HepG2 (cell line): ENCODE data around the gene ARMH1. TPM values are rescaled to one million over a fixed set of nuclear protein-coding genes. Genes with fewer than 3 reads are reported as not detected.

Experiments used
- ATF7 ChIP-seq, 2 experiments: fragments of 450-650 bp in 1 of 2; sonication (generic) in 1 of 2; formaldehyde crosslinking in 1 of 2; IDR thresholded peaks; 2 replicates each; pipeline versions ENCODE4 v1.4.0 to v1.6.1; 2016 to 2020; ENCODE audit warnings: antibody characterized with exemption in 1 of 2, mild to moderate bottlenecking in 1 of 2, missing genetic modification reagents in 1 of 2
- FOXP1 ChIP-seq, 2 experiments: fragments of 450-650 bp in 1 of 2; IDR thresholded peaks; 2 replicates each; pipeline ENCODE4 v1.6.1; 2017 to 2018; ENCODE audit warnings: antibody characterized with exemption in 1 of 2
- GRHL1 ChIP-seq: sonication (generic); formaldehyde crosslinking; conservative IDR thresholded peaks from 2 replicates; pipeline ENCODE4 v1.8.0; 2022; ENCODE audit warnings: missing genetic modification reagents
- HINFP ChIP-seq: sonication (generic); formaldehyde crosslinking; IDR thresholded peaks from 2 replicates; pipeline ENCODE4 v1.4.0; 2020; ENCODE audit warnings: low read depth, mild to moderate bottlenecking, missing genetic modification reagents
- KDM5B ChIP-seq: sonication (generic); formaldehyde crosslinking; IDR thresholded peaks from 2 replicates; pipeline ENCODE4 v1.4.0; 2020; ENCODE audit warnings: missing genetic modification reagents, mild to moderate bottlenecking, borderline replicate concordance
- MXD1 ChIP-seq: sonication (generic); formaldehyde crosslinking; IDR thresholded peaks from 2 replicates; pipeline ENCODE4 v1.4.0; 2020; ENCODE audit warnings: mild to moderate bottlenecking, missing genetic modification reagents
- PLSCR1 ChIP-seq: sonication (generic); formaldehyde crosslinking; IDR thresholded peaks from 2 replicates; pipeline ENCODE4 v1.5.0; 2020; ENCODE audit warnings: missing genetic modification reagents, mild to moderate bottlenecking, borderline replicate concordance
- ZNF34 ChIP-seq: sonication (generic); formaldehyde crosslinking; IDR thresholded peaks from 2 replicates; pipeline ENCODE4 v1.4.0; 2020; ENCODE audit warnings: mild to moderate bottlenecking, missing genetic modification reagents, borderline replicate concordance
- ZNF547 ChIP-seq: sonication (generic); formaldehyde crosslinking; IDR thresholded peaks from 2 replicates; pipeline ENCODE4 v1.5.1; 2020; ENCODE audit warnings: mild to moderate bottlenecking, missing genetic modification reagents
- ZNF577 ChIP-seq: sonication (generic); formaldehyde crosslinking; IDR thresholded peaks from 2 replicates; pipeline ENCODE4 v1.4.0; 2020; ENCODE audit warnings: mild to moderate bottlenecking, low read depth, missing genetic modification reagents, borderline replicate concordance
- ZNF790 ChIP-seq: sonication (generic); formaldehyde crosslinking; IDR thresholded peaks from 2 replicates; pipeline ENCODE4 v1.8.0; 2022; ENCODE audit warnings: missing genetic modification reagents, mild to moderate bottlenecking, borderline replicate concordance
- polyA plus RNA-seq, 8 experiments: library from polyadenylated mRNA; depleted of rRNA in 3 of 8; stranded (reverse) in 7 of 8; unstranded in 1 of 8; fragments of >200 nt; fragmentation: Illumina TruSeq in 4 of 8; extraction: Trizol in 4 of 8; gene quantifications; 2 replicates each; pipeline versions ENCODE4 v1.2.1 to v1.2.3, GENCODE V29; 2011 to 2016; ENCODE audit warnings: low read depth in 4 of 8, missing spikeins in 1 of 8, mixed read lengths in 1 of 8; ENCODE audit not compliant: insufficient read depth in 1 of 8
- total RNA-seq, 5 experiments: library from RNA; depleted of rRNA; stranded (reverse); fragments of >200 nt; fragmentation: Illumina TruSeq; extraction: Trizol; gene quantifications; 2 replicates each; pipeline ENCODE4 v1.2.3, GENCODE V29; 2016; ENCODE audit warnings: low read depth in 1 of 5
- TF ChIP-seq, protein P1 (sequence below): sonication (generic); formaldehyde crosslinking; IDR thresholded peaks from 2 replicates; pipeline ENCODE4 v1.9.0; 2021; ENCODE audit warnings: missing genetic modification reagents, borderline replicate concordance
- TF ChIP-seq, protein P2 (sequence below): sonication (generic); formaldehyde crosslinking; IDR thresholded peaks from 2 replicates; pipeline ENCODE4 v1.8.1; 2022; ENCODE audit warnings: mild to moderate bottlenecking, missing genetic modification reagents
- TF ChIP-seq, protein P3 (sequence below): sonication (generic); formaldehyde crosslinking; IDR thresholded peaks from 2 replicates; pipeline ENCODE4; 2020; ENCODE audit warnings: missing genetic modification reagents, mild to moderate bottlenecking, borderline replicate concordance

Gene ARMH1
- total and polyA plus RNA-seq, 2 of the 13 experiments (the other 11 are each of a cell fraction or from before 2014, with no cell fraction given), result 0.69 TPM; not detected in 1

DNA sequence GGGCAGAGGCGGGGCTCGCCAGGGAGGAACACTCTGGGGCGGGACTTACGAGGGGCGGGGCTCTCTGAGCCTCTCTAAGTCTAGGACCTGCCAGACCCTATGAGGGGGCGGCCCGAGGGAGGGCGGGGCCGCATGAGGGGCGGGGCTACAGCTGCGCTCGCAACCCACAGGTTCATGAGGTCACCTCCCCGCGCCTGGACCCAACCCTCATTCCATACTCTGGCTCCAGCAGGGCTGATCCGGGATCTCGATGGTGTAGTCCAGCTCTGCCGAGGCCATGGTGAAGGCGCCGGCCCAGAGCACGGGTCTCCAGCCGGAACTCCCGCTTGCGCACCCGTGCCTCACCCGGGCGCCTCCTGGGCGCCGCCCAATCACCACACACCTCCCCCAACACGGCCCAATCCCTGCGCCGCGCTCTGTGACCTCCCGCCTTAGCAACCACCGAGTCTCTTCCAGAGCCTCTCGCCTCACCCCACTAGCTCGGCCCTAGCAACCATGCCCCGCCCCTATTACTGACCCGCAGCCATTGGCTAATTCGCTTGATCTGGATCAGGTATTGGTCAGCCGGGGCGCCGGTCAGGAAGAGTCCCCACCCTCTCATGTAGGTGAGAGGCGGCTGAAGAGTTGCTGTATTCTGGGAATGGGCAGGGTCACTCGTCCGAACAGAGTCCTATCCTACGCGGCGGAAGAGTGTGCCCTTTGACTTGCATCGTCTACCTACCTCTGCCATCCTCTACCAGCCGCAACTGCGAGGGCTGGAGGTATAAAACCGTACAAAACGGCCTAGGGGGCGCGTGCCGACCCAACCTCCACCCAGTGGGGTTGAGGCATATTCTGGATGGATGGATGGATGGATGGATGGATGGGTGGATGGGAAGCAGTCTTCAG, at the start of gene ARMH1, which contains the start of gene TMEM53 (continued):
- TF ChIP-seq, protein P1, sequence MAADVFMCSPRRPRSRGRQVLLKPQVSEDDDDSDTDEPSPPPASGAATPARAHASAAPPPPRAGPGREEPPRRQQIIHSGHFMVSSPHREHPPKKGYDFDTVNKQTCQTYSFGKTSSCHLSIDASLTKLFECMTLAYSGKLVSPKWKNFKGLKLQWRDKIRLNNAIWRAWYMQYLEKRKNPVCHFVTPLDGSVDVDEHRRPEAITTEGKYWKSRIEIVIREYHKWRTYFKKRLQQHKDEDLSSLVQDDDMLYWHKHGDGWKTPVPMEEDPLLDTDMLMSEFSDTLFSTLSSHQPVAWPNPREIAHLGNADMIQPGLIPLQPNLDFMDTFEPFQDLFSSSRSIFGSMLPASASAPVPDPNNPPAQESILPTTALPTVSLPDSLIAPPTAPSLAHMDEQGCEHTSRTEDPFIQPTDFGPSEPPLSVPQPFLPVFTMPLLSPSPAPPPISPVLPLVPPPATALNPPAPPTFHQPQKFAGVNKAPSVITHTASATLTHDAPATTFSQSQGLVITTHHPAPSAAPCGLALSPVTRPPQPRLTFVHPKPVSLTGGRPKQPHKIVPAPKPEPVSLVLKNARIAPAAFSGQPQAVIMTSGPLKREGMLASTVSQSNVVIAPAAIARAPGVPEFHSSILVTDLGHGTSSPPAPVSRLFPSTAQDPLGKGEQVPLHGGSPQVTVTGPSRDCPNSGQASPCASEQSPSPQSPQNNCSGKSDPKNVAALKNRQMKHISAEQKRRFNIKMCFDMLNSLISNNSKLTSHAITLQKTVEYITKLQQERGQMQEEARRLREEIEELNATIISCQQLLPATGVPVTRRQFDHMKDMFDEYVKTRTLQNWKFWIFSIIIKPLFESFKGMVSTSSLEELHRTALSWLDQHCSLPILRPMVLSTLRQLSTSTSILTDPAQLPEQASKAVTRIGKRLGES (CRISPR knock-in tag), result no peak
- TF ChIP-seq ZNF34 (CRISPR knock-in tag) (no peak), MXD1 (CRISPR knock-in tag) (peak; percentile 66; the same call in 1 of the 2 replicates), HINFP (CRISPR knock-in tag) (peak; percentile 66; the same call in 1 of the 2 replicates), FOXP1 (IDR thresholded peaks at IDR 0.05) (no peak), FOXP1 (CRISPR knock-in tag; IDR thresholded peaks at IDR 0.05) (no peak; the same call in 1 of the 2 replicates), KDM5B (CRISPR knock-in tag) (peak; percentile 54; the same call in 1 of the 2 replicates), GRHL1 (no peak), ATF7 (IDR thresholded peaks at IDR 0.05) (no peak), ATF7 (CRISPR knock-in tag; IDR thresholded peaks at IDR 0.05) (no peak), PLSCR1 (CRISPR knock-in tag) (no peak), ZNF790 (CRISPR knock-in tag) (0 out of 2 replicates have a peak, but pooled peaks have one; percentile 50), ZNF547 (CRISPR knock-in tag) (no peak), ZNF577 (CRISPR knock-in tag) (no peak)
- TF ChIP-seq, protein P2, sequence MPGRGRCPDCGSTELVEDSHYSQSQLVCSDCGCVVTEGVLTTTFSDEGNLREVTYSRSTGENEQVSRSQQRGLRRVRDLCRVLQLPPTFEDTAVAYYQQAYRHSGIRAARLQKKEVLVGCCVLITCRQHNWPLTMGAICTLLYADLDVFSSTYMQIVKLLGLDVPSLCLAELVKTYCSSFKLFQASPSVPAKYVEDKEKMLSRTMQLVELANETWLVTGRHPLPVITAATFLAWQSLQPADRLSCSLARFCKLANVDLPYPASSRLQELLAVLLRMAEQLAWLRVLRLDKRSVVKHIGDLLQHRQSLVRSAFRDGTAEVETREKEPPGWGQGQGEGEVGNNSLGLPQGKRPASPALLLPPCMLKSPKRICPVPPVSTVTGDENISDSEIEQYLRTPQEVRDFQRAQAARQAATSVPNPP (CRISPR knock-in tag), result no peak
- TF ChIP-seq, protein P3, sequence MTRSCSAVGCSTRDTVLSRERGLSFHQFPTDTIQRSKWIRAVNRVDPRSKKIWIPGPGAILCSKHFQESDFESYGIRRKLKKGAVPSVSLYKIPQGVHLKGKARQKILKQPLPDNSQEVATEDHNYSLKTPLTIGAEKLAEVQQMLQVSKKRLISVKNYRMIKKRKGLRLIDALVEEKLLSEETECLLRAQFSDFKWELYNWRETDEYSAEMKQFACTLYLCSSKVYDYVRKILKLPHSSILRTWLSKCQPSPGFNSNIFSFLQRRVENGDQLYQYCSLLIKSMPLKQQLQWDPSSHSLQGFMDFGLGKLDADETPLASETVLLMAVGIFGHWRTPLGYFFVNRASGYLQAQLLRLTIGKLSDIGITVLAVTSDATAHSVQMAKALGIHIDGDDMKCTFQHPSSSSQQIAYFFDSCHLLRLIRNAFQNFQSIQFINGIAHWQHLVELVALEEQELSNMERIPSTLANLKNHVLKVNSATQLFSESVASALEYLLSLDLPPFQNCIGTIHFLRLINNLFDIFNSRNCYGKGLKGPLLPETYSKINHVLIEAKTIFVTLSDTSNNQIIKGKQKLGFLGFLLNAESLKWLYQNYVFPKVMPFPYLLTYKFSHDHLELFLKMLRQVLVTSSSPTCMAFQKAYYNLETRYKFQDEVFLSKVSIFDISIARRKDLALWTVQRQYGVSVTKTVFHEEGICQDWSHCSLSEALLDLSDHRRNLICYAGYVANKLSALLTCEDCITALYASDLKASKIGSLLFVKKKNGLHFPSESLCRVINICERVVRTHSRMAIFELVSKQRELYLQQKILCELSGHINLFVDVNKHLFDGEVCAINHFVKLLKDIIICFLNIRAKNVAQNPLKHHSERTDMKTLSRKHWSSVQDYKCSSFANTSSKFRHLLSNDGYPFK (CRISPR knock-in tag), result peak; percentile 80
